Measurements from ENCODE around the gene ZNF777.
"Not testable (repeated sequence)": the region's sequence is repeated elsewhere in the genome, so short reads cannot be mapped to it uniquely, and the experiment has no call there.

ZNF777 gene

GRCh38 chr7:149420006-149420405 is 40.9 kb downstream of the ZNF777 start:
- Histone ChIP-seq H3K9ac (ENCODE audit: low read length) (no peak overlapping the region), H3K4me3 (ENCODE audit: low read length) (no peak overlapping the region), H3K36me3 (replicated peaks; ENCODE audit: low read depth, low read length) (no peaks in the 10 kb centered on the region), H3K4me2 (ENCODE audit: low read length) (no peak overlapping the region), H2AFZ (ENCODE audit: low read depth, low read length) (no peak overlapping the region), H3K79me2 (ENCODE audit: low read length) (no peaks in the 10 kb centered on the region), H3K27ac (ENCODE audit: low read length) (no peak overlapping the region), H4K20me1 (ENCODE audit: insufficient read depth, low read length) (no peaks in the 10 kb centered on the region), H3K9me3 (ENCODE audit: insufficient read depth, low read length) (no peaks in the 10 kb centered on the region), H3K4me1 (ENCODE audit: low read length) (no peaks in the 10 kb centered on the region), H3K27me3 (ENCODE audit: low read depth, low read length) (no peaks in the 10 kb centered on the region)
- TF ChIP-seq EZH2phosphoT487 (IDR thresholded peaks at IDR 0.05; ENCODE audit: low read depth) (no peak), CTCF (IDR thresholded peaks at IDR 0.05; ENCODE audit: low read depth, low read length) (no peak)

GRCh38 chr7:149415391-149416071 is 45.3 kb downstream of the ZNF777 start:
- H3K79me2 ChIP-seq (ENCODE audit: low read length): no peaks in the 10 kb centered on the region
- no peak overlapping the region for H3K9ac ChIP-seq (ENCODE audit: low read length)
- no peak overlapping the region for H2AFZ ChIP-seq (ENCODE audit: low read depth, low read length)

GRCh38 chr7:149414745-149415390 is 46.0 kb downstream of the ZNF777 start:
- Histone ChIP-seq H3K9me3 (ENCODE audit: insufficient read depth, low read length) (no peaks in the 10 kb centered on the region), H3K4me1 (ENCODE audit: low read length) (peaks cover 5% of the 10 kb centered on the region), H3K27me3 (ENCODE audit: low read depth, low read length) (no peaks in the 10 kb centered on the region), H4K20me1 (ENCODE audit: insufficient read depth, low read length) (no peaks in the 10 kb centered on the region), H3K4me3 (ENCODE audit: low read length) (no peak overlapping the region), H3K36me3 (replicated peaks; ENCODE audit: low read depth, low read length) (no peaks in the 10 kb centered on the region), H2AFZ (ENCODE audit: low read depth, low read length) (no peak overlapping the region), H3K9ac (ENCODE audit: low read length) (no peak overlapping the region), H3K4me2 (ENCODE audit: low read length) (no peak overlapping the region), H3K27ac (ENCODE audit: low read length) (no peak overlapping the region), H3K79me2 (ENCODE audit: low read length) (no peaks in the 10 kb centered on the region)
- TF ChIP-seq CTCF (IDR thresholded peaks at IDR 0.05; ENCODE audit: low read depth, low read length): no peak
- TF ChIP-seq EZH2phosphoT487 (IDR thresholded peaks at IDR 0.05; ENCODE audit: low read depth): no peak

More at GRCh38 chr7:149415391-149416071, 45.3 kb downstream of the ZNF777 start:
- H3K9me3 ChIP-seq (ENCODE audit: insufficient read depth, low read length): no peaks in the 10 kb centered on the region
- no peak overlapping the region for H3K4me2 ChIP-seq (ENCODE audit: low read length)
- no peak overlapping the region for H3K4me3 ChIP-seq (ENCODE audit: low read length)
- TF ChIP-seq EZH2phosphoT487 (IDR thresholded peaks at IDR 0.05; ENCODE audit: low read depth) (no peak), CTCF (IDR thresholded peaks at IDR 0.05; ENCODE audit: low read depth, low read length) (no peak)
- H4K20me1 ChIP-seq (ENCODE audit: insufficient read depth, low read length): no peaks in the 10 kb centered on the region
- no peak overlapping the region for H3K27ac ChIP-seq (ENCODE audit: low read length)
- no peaks in the 10 kb centered on the region for H3K27me3 ChIP-seq (ENCODE audit: low read depth, low read length)
- no peaks in the 10 kb centered on the region for H3K4me1 ChIP-seq (ENCODE audit: low read length)
- H3K36me3 ChIP-seq (replicated peaks; ENCODE audit: low read depth, low read length): no peaks in the 10 kb centered on the region

GRCh38 chr7:149414171-149414570 is 46.7 kb downstream of the ZNF777 start:
- Histone ChIP-seq H3K4me3 (ENCODE audit: low read length) (no peak overlapping the region), H3K4me2 (ENCODE audit: low read length) (no peak overlapping the region), H4K20me1 (ENCODE audit: insufficient read depth, low read length) (no peaks in the 10 kb centered on the region), H3K79me2 (ENCODE audit: low read length) (no peaks in the 10 kb centered on the region), H3K4me1 (ENCODE audit: low read length) (peaks cover 10% of the 10 kb centered on the region), H3K36me3 (replicated peaks; ENCODE audit: low read depth, low read length) (no peaks in the 10 kb centered on the region), H3K9me3 (ENCODE audit: insufficient read depth, low read length) (no peaks in the 10 kb centered on the region), H3K27me3 (ENCODE audit: low read depth, low read length) (no peaks in the 10 kb centered on the region), H3K9ac (ENCODE audit: low read length) (no peak overlapping the region), H2AFZ (ENCODE audit: low read depth, low read length) (no peak overlapping the region), H3K27ac (ENCODE audit: low read length) (no peak overlapping the region)
- TF ChIP-seq EZH2phosphoT487 (IDR thresholded peaks at IDR 0.05; ENCODE audit: low read depth): no peak
- no peak for TF ChIP-seq CTCF (IDR thresholded peaks at IDR 0.05; ENCODE audit: low read depth, low read length)

- not testable (repeated sequence) for H3K9ac ChIP-seq (ENCODE audit: low read length); H3K36me3 ChIP-seq (replicated peaks; ENCODE audit: low read depth, low read length); H4K20me1 ChIP-seq (ENCODE audit: insufficient read depth, low read length); H3K27ac ChIP-seq (ENCODE audit: low read length); H3K4me2 ChIP-seq (ENCODE audit: low read length); H3K9me3 ChIP-seq (ENCODE audit: insufficient read depth, low read length); H3K79me2 ChIP-seq (ENCODE audit: low read length); H2AFZ ChIP-seq (ENCODE audit: low read depth, low read length); H3K4me3 ChIP-seq (ENCODE audit: low read length); H3K27me3 ChIP-seq (ENCODE audit: low read depth, low read length)
- peaks cover 10% of the 10 kb centered on the region for H3K4me1 ChIP-seq (ENCODE audit: low read length)
These were observed 47.8 kb downstream of the ZNF777 start for GRCh38 chr7:149413083-149413482.

Data from OCI-LY3 (cell line).